ENCODE data around the gene ANXA2.
A peak's percentile ranks its signal among the peaks of the same experiment; 100 is the strongest.

The ANXA2 gene

DNA sequence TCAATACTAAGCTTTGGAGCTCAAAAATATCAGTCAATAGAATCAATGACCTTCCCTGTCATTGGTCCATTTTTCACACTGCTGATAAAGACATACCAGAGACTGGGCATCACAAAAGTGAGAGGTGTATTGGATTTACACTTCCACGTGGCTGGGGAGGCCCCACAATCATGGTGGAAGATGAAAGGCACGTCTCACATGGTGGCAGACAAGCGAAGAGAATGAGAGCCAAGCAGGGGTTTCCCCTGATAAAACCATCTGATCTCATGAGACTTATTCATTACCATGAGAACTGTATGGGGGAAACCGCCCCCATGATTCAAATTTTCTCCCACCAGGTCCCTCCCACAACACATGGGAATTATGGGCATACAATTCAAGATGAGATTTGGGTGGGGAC lies 81.9 kb downstream of the ANXA2 start:
- Histone ChIP-seq H2BK12ac (ENCODE audit: low read length) (no peak overlapping the region), H2BK15ac (ENCODE audit: low read length) (no peak overlapping the region), H3K4me3 (ENCODE audit: low read length in 2 of 2) (no peak overlapping the region), H4K91ac (ENCODE audit: low read depth, low read length, poor library complexity) (no peak overlapping the region), H3K23ac (ENCODE audit: low read depth, low read length, poor library complexity) (no peak overlapping the region), H4K8ac (ENCODE audit: low read depth, low read length) (no peak overlapping the region), H3K18ac (ENCODE audit: low read length) (no peak overlapping the region), H3K4me1 (ENCODE audit: control insufficient read depth in 2 of 2, insufficient read depth in 1 of 2, low read depth in 1 of 2, low read length in 2 of 2) (peaks cover 0 to 9% of the 10 kb centered on the region in 2 donors), H3K4me2 (ENCODE audit: insufficient read depth, low read length, poor library complexity, severe bottlenecking) (no peak overlapping the region), H2AFZ (ENCODE audit: low read length) (no peak overlapping the region), H3K27ac (replicated peaks; ENCODE audit: low read length) (no peak overlapping the region), H3K4ac (ENCODE audit: low read length) (no peak overlapping the region), H2BK5ac (ENCODE audit: low read length) (no peak overlapping the region), H3K9me3 (replicated peaks in 1 of 2; ENCODE audit: control insufficient read depth in 2 of 2, insufficient read depth in 1 of 2, low read depth in 1 of 2, low read length in 2 of 2) (no peaks in the 10 kb centered on the region), H2AK5ac (ENCODE audit: low read depth, low read length) (no peak overlapping the region), H3K14ac (ENCODE audit: low read length) (no peak overlapping the region), H3K79me1 (ENCODE audit: low read depth, low read length) (no peaks in the 10 kb centered on the region), H3K27me3 (ENCODE audit: control insufficient read depth in 3 of 3, insufficient read depth in 3 of 3, low read depth in 1 of 3, low read length in 3 of 3) (peaks cover 0 to 4% (median 0%) of the 10 kb centered on the region in 3 experiments), H2BK120ac (ENCODE audit: low read depth, low read length) (no peak overlapping the region), H3K9ac (ENCODE audit: low read depth, low read length, poor library complexity) (no peak overlapping the region), H3K36me3 (replicated peaks in 1 of 2; ENCODE audit: control insufficient read depth in 2 of 2, insufficient read depth in 2 of 2, low read length in 2 of 2) (no peaks in the 10 kb centered on the region)
- no peak for DNase-seq (ENCODE audit: low spot score)
- WGBS, 2 donors (ENCODE audit: extremely low coverage in 2 of 2, insufficient read length in 2 of 2, insufficient replicate concordance in 1 of 2): no CpG with 5 or more reads among the region's 4 CpGs

DNA sequence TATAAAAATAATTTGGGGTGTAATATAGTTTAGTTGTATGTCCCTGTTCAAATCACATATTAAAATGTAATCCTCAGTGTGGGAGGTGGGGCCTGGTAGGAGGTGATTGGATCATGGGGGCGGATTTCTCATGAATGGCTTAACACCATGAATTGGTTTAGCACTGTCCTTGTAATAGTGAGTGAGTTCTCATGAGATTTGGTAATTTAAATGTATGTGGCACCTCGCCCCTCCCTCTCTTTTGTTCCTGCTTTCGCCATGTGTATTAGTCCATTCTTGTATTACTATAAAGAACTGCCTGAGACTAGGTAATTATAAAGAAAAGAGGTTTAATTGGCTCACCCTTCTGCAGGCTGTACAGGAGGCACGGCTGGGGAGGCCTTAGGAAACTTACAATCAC lies 83.9 kb downstream of the ANXA2 start:
- Histone ChIP-seq H3K27ac (replicated peaks; ENCODE audit: low read length) (peak overlapping the region; percentile 30), H3K4me1 (ENCODE audit: control insufficient read depth in 2 of 2, insufficient read depth in 1 of 2, low read depth in 1 of 2, low read length in 2 of 2) (peaks cover 0 to 9% of the 10 kb centered on the region in 2 donors), H3K14ac (ENCODE audit: low read length) (no peak overlapping the region), H4K91ac (ENCODE audit: low read depth, low read length, poor library complexity) (no peak overlapping the region), H3K9ac (ENCODE audit: low read depth, low read length, poor library complexity) (no peak overlapping the region), H2BK5ac (ENCODE audit: low read length) (no peak overlapping the region), H3K4me3 (ENCODE audit: low read length in 2 of 2) (no peak overlapping the region), H2AK5ac (ENCODE audit: low read depth, low read length) (no peak overlapping the region), H3K18ac (ENCODE audit: low read length) (no peak overlapping the region), H3K36me3 (replicated peaks in 1 of 2; ENCODE audit: control insufficient read depth in 2 of 2, insufficient read depth in 2 of 2, low read length in 2 of 2) (no peaks in the 10 kb centered on the region), H3K23ac (ENCODE audit: low read depth, low read length, poor library complexity) (no peak overlapping the region), H2BK12ac (ENCODE audit: low read length) (no peak overlapping the region), H3K4ac (ENCODE audit: low read length) (no peak overlapping the region), H4K8ac (ENCODE audit: low read depth, low read length) (no peak overlapping the region), H2AFZ (ENCODE audit: low read length) (no peak overlapping the region), H3K79me1 (ENCODE audit: low read depth, low read length) (no peaks in the 10 kb centered on the region), H3K4me2 (ENCODE audit: insufficient read depth, low read length, poor library complexity, severe bottlenecking) (no peak overlapping the region), H3K9me3 (replicated peaks in 1 of 2; ENCODE audit: control insufficient read depth in 2 of 2, insufficient read depth in 1 of 2, low read depth in 1 of 2, low read length in 2 of 2) (no peaks in the 10 kb centered on the region), H3K27me3 (ENCODE audit: control insufficient read depth in 3 of 3, insufficient read depth in 3 of 3, low read depth in 1 of 3, low read length in 3 of 3) (peaks cover 0 to 4% (median 0%) of the 10 kb centered on the region in 3 experiments), H2BK15ac (ENCODE audit: low read length) (no peak overlapping the region), H2BK120ac (ENCODE audit: low read depth, low read length) (no peak overlapping the region)
- no peak for DNase-seq (ENCODE audit: low spot score)
- WGBS, 2 donors (ENCODE audit: extremely low coverage in 2 of 2, insufficient read length in 2 of 2, insufficient replicate concordance in 1 of 2): no CpG with 5 or more reads among the region's 4 CpGs

GRCh38 chr15:60307034-60307433 lies 90.8 kb downstream of the ANXA2 start:
- Histone ChIP-seq H3K4me1 (ENCODE audit: control insufficient read depth in 2 of 2, insufficient read depth in 1 of 2, low read depth in 1 of 2, low read length in 2 of 2) (no peaks in the 10 kb centered on the region), H3K23ac (ENCODE audit: low read depth, low read length, poor library complexity) (no peak overlapping the region), H4K91ac (ENCODE audit: low read depth, low read length, poor library complexity) (no peak overlapping the region), H3K9me3 (replicated peaks in 1 of 2; ENCODE audit: control insufficient read depth in 2 of 2, insufficient read depth in 1 of 2, low read depth in 1 of 2, low read length in 2 of 2) (no peaks in the 10 kb centered on the region), H3K14ac (ENCODE audit: low read length) (no peak overlapping the region), H2BK5ac (ENCODE audit: low read length) (no peak overlapping the region), H3K4ac (ENCODE audit: low read length) (no peak overlapping the region), H2BK15ac (ENCODE audit: low read length) (no peak overlapping the region), H2BK120ac (ENCODE audit: low read depth, low read length) (no peak overlapping the region), H3K27ac (replicated peaks; ENCODE audit: low read length) (no peak overlapping the region), H3K4me3 (ENCODE audit: low read length in 2 of 2) (no peak overlapping the region), H3K27me3 (ENCODE audit: control insufficient read depth in 3 of 3, insufficient read depth in 3 of 3, low read depth in 1 of 3, low read length in 3 of 3) (no peaks in the 10 kb centered on the region), H2BK12ac (ENCODE audit: low read length) (no peak overlapping the region), H3K18ac (ENCODE audit: low read length) (no peak overlapping the region), H3K36me3 (replicated peaks in 1 of 2; ENCODE audit: control insufficient read depth in 2 of 2, insufficient read depth in 2 of 2, low read length in 2 of 2) (no peaks in the 10 kb centered on the region), H3K9ac (ENCODE audit: low read depth, low read length, poor library complexity) (no peak overlapping the region), H4K8ac (ENCODE audit: low read depth, low read length) (no peak overlapping the region), H2AFZ (ENCODE audit: low read length) (no peak overlapping the region), H3K4me2 (ENCODE audit: insufficient read depth, low read length, poor library complexity, severe bottlenecking) (no peak overlapping the region), H2AK5ac (ENCODE audit: low read depth, low read length) (no peak overlapping the region), H3K79me1 (ENCODE audit: low read depth, low read length) (no peaks in the 10 kb centered on the region)
- WGBS, 2 donors (ENCODE audit: extremely low coverage in 2 of 2, insufficient read length in 2 of 2, insufficient replicate concordance in 1 of 2): no CpG with 5 or more reads among the region's 3 CpGs
- DNase-seq (ENCODE audit: low spot score): no peak

DNA sequence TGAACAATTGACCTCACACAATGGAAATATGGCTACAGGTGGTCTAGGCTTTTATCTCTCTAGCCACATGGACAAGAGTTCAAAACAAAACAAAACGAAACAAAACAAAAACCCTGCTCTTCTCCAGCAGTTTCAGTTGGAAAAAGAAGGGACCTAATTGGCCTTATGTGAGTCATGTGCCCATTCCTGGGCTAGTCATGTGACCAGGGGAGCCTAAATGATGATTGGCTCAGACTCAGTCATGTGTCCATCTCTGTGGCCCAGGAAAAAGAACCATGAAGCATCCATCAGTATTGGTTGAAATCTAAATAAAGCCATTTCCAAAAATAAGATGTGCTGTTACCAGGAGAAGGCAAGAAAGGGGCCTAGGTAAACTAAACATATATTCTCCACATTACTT lies 96.8 kb downstream of the ANXA2 start:
- Histone ChIP-seq H3K27ac (replicated peaks; ENCODE audit: low read length) (no peak overlapping the region), H3K23ac (ENCODE audit: low read depth, low read length, poor library complexity) (no peak overlapping the region), H3K14ac (ENCODE audit: low read length) (no peak overlapping the region), H2BK15ac (ENCODE audit: low read length) (no peak overlapping the region), H2BK120ac (ENCODE audit: low read depth, low read length) (no peak overlapping the region), H3K79me1 (ENCODE audit: low read depth, low read length) (no peaks in the 10 kb centered on the region), H3K4me2 (ENCODE audit: insufficient read depth, low read length, poor library complexity, severe bottlenecking) (no peak overlapping the region), H3K27me3 (ENCODE audit: control insufficient read depth in 3 of 3, insufficient read depth in 3 of 3, low read depth in 1 of 3, low read length in 3 of 3) (no peaks in the 10 kb centered on the region), H4K8ac (ENCODE audit: low read depth, low read length) (no peak overlapping the region), H3K4me1 (ENCODE audit: control insufficient read depth in 2 of 2, insufficient read depth in 1 of 2, low read depth in 1 of 2, low read length in 2 of 2) (no peaks in the 10 kb centered on the region), H3K4me3 (ENCODE audit: low read length in 2 of 2) (no peak overlapping the region), H3K4ac (ENCODE audit: low read length) (no peak overlapping the region), H3K18ac (ENCODE audit: low read length) (no peak overlapping the region), H4K91ac (ENCODE audit: low read depth, low read length, poor library complexity) (no peak overlapping the region), H2BK5ac (ENCODE audit: low read length) (no peak overlapping the region), H3K9me3 (replicated peaks in 1 of 2; ENCODE audit: control insufficient read depth in 2 of 2, insufficient read depth in 1 of 2, low read depth in 1 of 2, low read length in 2 of 2) (no peaks in the 10 kb centered on the region), H3K9ac (ENCODE audit: low read depth, low read length, poor library complexity) (no peak overlapping the region), H2BK12ac (ENCODE audit: low read length) (no peak overlapping the region), H2AK5ac (ENCODE audit: low read depth, low read length) (no peak overlapping the region), H2AFZ (ENCODE audit: low read length) (peak overlapping the region; percentile 75), H3K36me3 (replicated peaks in 1 of 2; ENCODE audit: control insufficient read depth in 2 of 2, insufficient read depth in 2 of 2, low read length in 2 of 2) (no peaks in the 10 kb centered on the region)
- no peak for DNase-seq (ENCODE audit: low spot score)
- WGBS, 2 donors (ENCODE audit: extremely low coverage in 2 of 2, insufficient read length in 2 of 2, insufficient replicate concordance in 1 of 2): no CpG with 5 or more reads among the region's 1 CpG

Measured in neuronal stem cell (in vitro differentiated cells).